IPS DF 6.9 (cell line): Measurements from ENCODE around the gene TFAP2D.

Experiments used
- DNase-seq: peaks from one replicate; pipeline ENCODE4 v3.0.0-alpha.2; 2013; ENCODE audit warnings: low read depth, low spot score
- H3K27ac ChIP-seq: one replicate; pipeline ENCODE4 v1.5.1; 2013; ENCODE audit warnings: low read length, control low read depth
- H3K27me3 ChIP-seq: 2 replicates; pipeline ENCODE4 v1.6.1; 2013; ENCODE audit warnings: mild to moderate bottlenecking, low read length; ENCODE audit not compliant: control insufficient read depth, insufficient read depth
- H3K36me3 ChIP-seq: 2 replicates; pipeline ENCODE4 v1.6.1; 2013; ENCODE audit warnings: low read length; ENCODE audit not compliant: control insufficient read depth, insufficient read depth
- H3K4me1 ChIP-seq: 2 replicates; pipeline ENCODE4 v1.6.1; 2013; ENCODE audit warnings: low read length; ENCODE audit not compliant: control insufficient read depth, insufficient read depth
- H3K4me3 ChIP-seq: 2 replicates; pipeline ENCODE4 v1.5.1; 2013; ENCODE audit warnings: mild to moderate bottlenecking, low read length
- H3K9me3 ChIP-seq: 2 replicates; pipeline ENCODE4 v1.6.1; 2013; ENCODE audit warnings: low read length, inconsistent platforms; ENCODE audit not compliant: control insufficient read depth, insufficient read depth
- WGBS: extraction: QIAGEN DNeasy Blood & Tissue Kit; methylation state at CpG from one replicate; pipeline ENCODE4 v1.1.7; 2013; ENCODE audit warnings: mixed read lengths, missing lambda C conversion rate; ENCODE audit not compliant: insufficient read length, insufficient coverage; 5-methylcytosine and 5-hydroxymethylcytosine counted together

The TFAP2D gene

DNA sequence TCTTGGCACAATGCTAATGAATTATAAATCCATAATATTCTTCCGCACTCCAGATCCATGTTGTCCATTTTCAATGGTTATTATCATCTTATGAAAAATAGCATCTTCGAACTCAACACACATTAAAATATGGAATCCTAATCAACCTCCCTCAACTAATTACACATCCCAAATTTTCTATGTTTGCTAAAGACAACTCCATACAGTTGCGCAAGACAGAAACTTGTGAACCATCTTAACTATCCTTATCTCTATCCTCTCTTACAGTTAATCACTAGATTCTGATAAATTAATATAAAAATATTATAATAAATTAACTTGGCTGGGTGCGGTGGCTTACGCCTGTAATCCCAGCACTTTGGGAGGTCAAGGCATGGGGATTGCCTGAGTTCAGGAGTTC is 67.1 kb downstream of the TFAP2D start:
- H3K9me3 ChIP-seq: no peaks in the 10 kb centered on the region
- DNase-seq: no peak
- H3K36me3 ChIP-seq: no peaks in the 10 kb centered on the region
- H3K4me3 ChIP-seq: no peak overlapping the region
- H3K4me1 ChIP-seq: no peaks in the 10 kb centered on the region
- H3K27ac ChIP-seq: no peak overlapping the region
- WGBS: 100% methylated on average over 2 of the region's 5 CpGs
- no peaks in the 10 kb centered on the region for H3K27me3 ChIP-seq

DNA sequence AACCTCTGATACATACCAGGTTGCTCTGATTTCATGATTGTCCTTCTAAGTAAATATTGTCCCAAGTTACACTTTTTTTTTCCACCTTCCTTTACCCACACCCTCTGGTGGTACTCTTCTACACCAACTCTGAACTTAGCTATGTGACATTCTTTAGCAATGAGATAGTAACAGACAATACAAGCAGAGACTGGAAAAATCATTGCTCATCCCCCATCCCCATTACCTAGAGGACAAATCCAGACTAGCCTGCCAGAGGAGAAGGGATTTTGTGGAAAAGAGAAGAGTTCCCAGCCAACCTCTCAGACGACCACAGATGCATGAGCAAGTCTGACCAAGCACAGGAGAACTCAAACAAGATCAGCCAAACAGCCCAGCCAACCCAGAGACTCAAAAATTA is 72.6 kb downstream of the TFAP2D start:
- Histone ChIP-seq H3K9me3 (no peaks in the 10 kb centered on the region), H3K27me3 (no peaks in the 10 kb centered on the region), H3K27ac (no peak overlapping the region), H3K4me1 (no peaks in the 10 kb centered on the region), H3K4me3 (no peak overlapping the region), H3K36me3 (no peaks in the 10 kb centered on the region)
- no CpG with 5 or more reads among the region's 1 CpG for WGBS
- DNase-seq: no peak

DNA sequence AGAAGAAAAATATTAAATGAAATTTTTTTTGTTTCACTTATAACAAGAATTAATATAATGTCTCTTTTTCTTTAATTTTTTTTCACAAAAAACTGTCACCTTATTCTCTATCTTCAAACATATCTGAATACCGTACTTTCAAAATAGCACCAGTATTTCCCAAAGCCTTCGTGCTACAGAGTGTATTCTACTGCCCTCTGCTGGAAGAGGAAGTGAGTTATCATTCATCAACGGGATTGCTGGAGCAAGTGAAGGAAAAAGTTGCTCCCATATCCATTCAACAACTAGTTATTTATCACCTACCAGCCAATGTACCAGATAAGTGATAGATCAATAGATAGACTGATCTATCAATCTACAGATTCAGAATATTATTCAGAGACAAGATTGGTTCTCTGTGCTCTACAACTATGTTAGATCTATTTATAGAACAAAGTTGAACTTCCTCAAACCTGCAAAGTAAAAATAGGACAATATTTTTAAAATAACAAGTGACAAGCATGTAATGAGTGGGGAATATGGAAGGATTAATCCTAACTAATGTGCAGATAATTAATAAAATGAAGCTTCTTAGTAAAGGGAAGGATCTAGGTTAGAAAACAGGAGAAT is 78.7 kb downstream of the TFAP2D start:
- Histone ChIP-seq H3K27me3 (no peaks in the 10 kb centered on the region), H3K9me3 (no peaks in the 10 kb centered on the region), H3K4me1 (no peaks in the 10 kb centered on the region), H3K27ac (no peak overlapping the region), H3K36me3 (no peaks in the 10 kb centered on the region), H3K4me3 (no peak overlapping the region)
- peak; percentile 20 for DNase-seq
- no CpG with 5 or more reads among the region's 3 CpGs for WGBS

DNA sequence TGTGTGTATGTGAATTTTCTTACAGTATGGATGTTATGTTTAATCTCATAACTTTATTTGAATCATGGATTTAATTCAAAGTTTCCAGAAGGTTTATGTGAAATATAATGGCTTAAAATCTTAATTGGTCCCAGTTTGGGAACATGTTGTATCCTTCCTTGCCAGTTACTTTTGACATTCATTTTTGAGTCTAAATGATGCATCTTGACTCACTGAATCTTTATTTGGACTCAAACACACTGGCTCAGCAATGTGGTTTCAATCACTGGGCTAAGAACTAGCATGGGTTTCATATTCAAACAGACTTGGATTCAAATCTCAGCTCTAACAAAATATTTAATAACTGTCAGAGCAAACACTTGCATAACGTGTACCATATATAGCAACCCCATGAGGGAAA is 79.4 kb downstream of the TFAP2D start:
- DNase-seq: no peak
- Histone ChIP-seq H3K36me3 (no peaks in the 10 kb centered on the region), H3K4me3 (no peak overlapping the region), H3K27ac (no peak overlapping the region), H3K27me3 (no peaks in the 10 kb centered on the region), H3K9me3 (no peaks in the 10 kb centered on the region), H3K4me1 (no peaks in the 10 kb centered on the region)
- WGBS: no CpG with 5 or more reads among the region's 1 CpG

DNA sequence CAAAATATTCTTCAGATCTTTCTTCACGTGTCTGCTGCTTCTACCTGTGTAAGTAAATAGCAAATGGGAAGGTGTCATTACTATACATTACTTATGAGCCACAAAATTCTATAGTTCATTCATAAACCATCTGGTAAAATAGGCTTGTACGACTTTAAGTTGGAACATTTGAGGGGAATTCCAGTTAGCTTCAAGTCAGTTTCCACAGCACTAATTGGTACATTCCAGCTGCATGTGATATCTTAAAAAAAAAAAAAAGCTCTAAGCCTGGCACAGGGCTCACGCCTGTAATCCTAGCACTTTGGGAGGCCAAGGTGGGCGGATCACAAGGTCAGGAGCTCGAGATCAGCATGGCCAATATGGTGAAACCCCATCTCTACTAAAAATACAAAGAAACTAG is 82.2 kb downstream of the TFAP2D start:
- no CpG with 5 or more reads among the region's 5 CpGs for WGBS
- H3K27me3 ChIP-seq: no peaks in the 10 kb centered on the region
- H3K36me3 ChIP-seq: no peaks in the 10 kb centered on the region

DNA sequence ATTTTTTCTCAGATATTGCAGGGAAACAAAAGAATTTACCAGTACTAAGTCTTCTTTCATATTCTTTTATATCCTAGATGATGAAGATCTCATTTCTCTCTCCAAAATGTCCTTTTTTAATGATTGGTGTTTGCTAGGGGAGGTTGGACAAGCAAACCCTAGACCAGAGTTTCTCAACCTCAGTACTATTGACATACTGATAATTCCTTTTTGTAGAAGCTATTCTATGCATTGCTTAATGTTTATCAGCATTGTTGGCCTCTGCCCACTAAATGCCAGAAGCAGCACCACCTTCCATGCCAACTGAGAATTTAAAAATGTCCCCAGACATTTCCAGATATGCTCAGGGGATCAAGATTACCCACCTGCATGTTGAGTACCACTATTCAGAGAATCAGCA is 91.0 kb downstream of the TFAP2D start:
- Histone ChIP-seq H3K9me3 (no peaks in the 10 kb centered on the region), H3K27ac (no peak overlapping the region), H3K27me3 (no peaks in the 10 kb centered on the region), H3K4me1 (no peaks in the 10 kb centered on the region), H3K36me3 (no peaks in the 10 kb centered on the region), H3K4me3 (no peak overlapping the region)
- no peak for DNase-seq

More for the DNA sequence above, 82.2 kb downstream of the TFAP2D start:
- H3K27ac ChIP-seq: no peak overlapping the region
- no peak for DNase-seq
- H3K9me3 ChIP-seq: no peaks in the 10 kb centered on the region
- no peaks in the 10 kb centered on the region for H3K4me1 ChIP-seq
- H3K4me3 ChIP-seq: no peak overlapping the region

DNA sequence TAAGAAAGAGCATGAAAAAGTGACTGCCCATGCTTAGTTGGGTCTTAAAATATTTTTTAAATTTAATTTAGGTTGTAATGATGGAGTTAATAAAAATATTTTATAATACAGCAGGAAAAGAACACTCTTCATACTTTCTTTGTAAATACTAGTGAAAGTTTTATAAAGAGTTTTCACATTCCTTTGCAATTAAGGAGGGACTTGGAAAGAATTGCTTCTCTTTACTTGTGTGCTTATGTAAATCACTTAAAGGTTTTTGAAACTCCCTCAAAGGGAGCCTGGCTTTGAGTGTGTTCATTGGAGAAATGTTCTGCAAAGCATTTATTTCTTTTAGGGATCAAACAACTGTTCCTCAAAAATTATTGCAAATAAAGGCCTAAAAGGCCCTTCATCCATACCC is 93.7 kb downstream of the TFAP2D start:
- Histone ChIP-seq H3K9me3 (no peaks in the 10 kb centered on the region), H3K27me3 (no peaks in the 10 kb centered on the region), H3K4me1 (no peaks in the 10 kb centered on the region), H3K36me3 (no peaks in the 10 kb centered on the region), H3K27ac (no peak overlapping the region), H3K4me3 (no peak overlapping the region)
- no peak for DNase-seq

DNA sequence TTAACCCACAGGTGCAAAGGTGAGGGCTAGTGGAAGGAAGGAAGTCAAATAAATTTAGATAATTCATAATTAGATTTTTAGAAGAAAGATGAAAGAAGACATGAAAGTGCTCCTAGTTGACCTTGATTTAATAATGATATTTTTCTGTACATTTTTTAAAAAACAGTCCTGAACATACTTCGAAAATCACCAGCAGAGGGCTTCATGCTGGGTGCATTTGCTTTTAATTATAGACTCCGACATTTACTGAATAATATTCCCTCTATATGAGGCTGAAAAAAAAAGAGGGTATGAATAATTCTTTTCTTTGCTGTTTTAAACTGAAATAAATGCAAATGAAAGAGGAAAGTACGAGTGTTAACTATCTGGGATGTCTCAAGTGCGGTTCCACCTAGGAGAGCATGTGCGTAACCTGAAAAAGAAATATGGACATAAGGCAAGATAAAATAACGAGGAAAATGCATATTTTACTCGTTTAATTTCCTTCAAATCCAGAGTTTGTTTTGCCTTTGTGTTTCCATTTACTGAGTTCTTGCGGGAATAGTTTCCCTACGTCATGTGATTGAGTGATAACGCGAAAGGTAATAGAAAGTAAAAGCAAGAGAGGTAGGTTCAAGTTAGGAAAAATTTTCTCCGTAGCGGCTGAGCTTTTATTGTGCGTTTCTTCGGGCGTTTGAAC is 102.2 kb downstream of the TFAP2D start:
- H3K27ac ChIP-seq: no peak overlapping the region
- no peaks in the 10 kb centered on the region for H3K9me3 ChIP-seq
- H3K27me3 ChIP-seq: peaks cover 32% of the 10 kb centered on the region
- H3K4me3 ChIP-seq: no peak overlapping the region; the same call in 1 of the 2 replicates
- WGBS: no CpG with 5 or more reads among the region's 16 CpGs
- H3K36me3 ChIP-seq: no peaks in the 10 kb centered on the region
- no peaks in the 10 kb centered on the region for H3K4me1 ChIP-seq
- no peak for DNase-seq

DNA sequence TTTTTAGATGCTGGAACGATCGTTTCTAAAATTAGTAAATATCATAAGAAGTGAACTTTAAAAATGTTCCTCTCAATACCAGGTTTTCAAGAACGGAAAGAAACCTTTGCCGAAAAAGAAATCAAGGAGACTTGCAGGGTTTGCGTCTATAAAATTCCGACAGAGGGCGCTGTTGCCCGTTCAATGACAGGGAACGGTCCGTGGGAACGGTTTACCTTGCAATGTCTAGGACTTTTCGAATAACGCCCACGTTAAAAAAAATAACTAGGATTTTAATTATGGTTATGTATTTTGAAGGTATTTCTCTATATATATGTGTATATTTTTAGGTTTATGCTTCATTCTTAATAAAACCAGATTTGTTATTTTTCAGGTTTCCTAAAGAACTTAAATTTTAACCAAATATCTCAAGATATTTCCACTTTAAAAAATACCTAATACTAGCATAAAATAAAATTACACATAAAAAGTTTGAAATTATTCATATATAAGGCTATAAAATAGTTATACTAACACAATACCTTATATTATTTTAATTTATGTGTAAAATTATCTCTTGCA is 102.9 kb downstream of the TFAP2D start:
- H3K27ac ChIP-seq: no peak overlapping the region
- no peak for DNase-seq
- no peaks in the 10 kb centered on the region; the same call in 1 of the 2 replicates for H3K4me1 ChIP-seq
- H3K36me3 ChIP-seq: no peaks in the 10 kb centered on the region
- H3K27me3 ChIP-seq: peaks cover 38% of the 10 kb centered on the region
- H3K9me3 ChIP-seq: no peaks in the 10 kb centered on the region
- no CpG with 5 or more reads among the region's 14 CpGs for WGBS
- no peak overlapping the region; the same call in 1 of the 2 replicates for H3K4me3 ChIP-seq

DNA sequence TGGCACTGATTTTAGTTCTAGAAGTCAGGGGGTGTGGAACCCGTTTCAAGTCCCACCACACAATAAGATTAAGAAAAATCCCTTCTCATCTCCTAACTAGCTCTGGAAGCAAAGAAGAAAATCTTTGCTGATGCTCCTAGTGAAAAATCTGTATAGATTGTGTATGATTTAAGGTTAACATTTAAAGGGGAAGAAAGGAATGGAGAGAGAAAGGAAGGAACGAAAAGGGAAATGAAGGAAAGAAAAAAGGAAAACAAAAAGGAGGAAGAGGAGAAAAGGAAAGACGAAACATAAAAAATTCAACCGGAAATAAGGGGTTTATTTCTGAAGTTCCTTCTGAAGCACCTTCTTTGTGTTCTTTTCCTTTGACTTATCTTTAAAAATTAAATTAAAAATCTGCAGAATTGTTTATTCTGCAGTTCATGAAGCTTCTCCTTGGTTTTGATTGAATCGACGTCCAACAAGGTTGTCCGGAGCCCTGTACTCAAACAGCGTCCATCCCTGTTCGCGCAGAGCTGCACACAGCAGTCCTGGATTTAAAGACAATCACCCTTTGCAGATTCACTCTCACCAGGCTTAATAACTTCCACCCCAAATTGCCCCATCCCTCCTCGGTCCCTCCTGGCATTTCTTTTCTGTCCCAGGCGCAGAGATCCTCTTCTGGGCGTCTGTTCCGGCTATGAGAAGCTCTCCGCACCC is 103.8 kb downstream of the TFAP2D start:
- Histone ChIP-seq H3K36me3 (no peaks in the 10 kb centered on the region), H3K27ac (no peak overlapping the region), H3K4me1 (peaks cover 1% of the 10 kb centered on the region; the same call in 1 of the 2 replicates), H3K9me3 (no peaks in the 10 kb centered on the region), H3K4me3 (no peak overlapping the region), H3K27me3 (peaks cover 47% of the 10 kb centered on the region)
- DNase-seq: no peak
- 100% methylated on average over 1 of the region's 15 CpGs for WGBS
